Lung (tissue), 12 donors: ENCODE measurements around the gene ADAMTS17. TPM values are rescaled to one million over a fixed set of nuclear protein-coding genes. Genes with fewer than 3 reads are reported as not detected.
A peak's percentile ranks its signal among the peaks of the same experiment; 100 is the strongest.

Experiments
- ATAC-seq: fragments of 200-7000 bp; cut with Tn5 transposase; one replicate; pipeline ENCODE4 v1.9.1; 2020; ENCODE audit warnings: moderate number of reproducible peaks; ENCODE audit not compliant: insufficient read depth, low FRiP score
- DNase-seq, 3 donors: peaks; one replicate each; pipeline ENCODE4 v3.0.0-alpha.2; 2013 to 2017
- H3K27ac ChIP-seq, 2 donors: one replicate each; pipeline ENCODE4 v1.5.1; 2013; ENCODE audit warnings: mild to moderate bottlenecking in 2 of 2, moderate library complexity in 2 of 2, control low read depth in 1 of 2, inconsistent platforms in 1 of 2, low read depth in 1 of 2, low read length in 1 of 2
- H3K27me3 ChIP-seq, 3 donors: one replicate each; pipeline ENCODE4 v1.5.1; 2013; ENCODE audit warnings: low read length in 2 of 3; ENCODE audit not compliant: control insufficient read depth in 3 of 3, insufficient read depth in 3 of 3
- H3K36me3 ChIP-seq, 4 donors: one replicate each; pipeline ENCODE4 v1.5.1; 2013; ENCODE audit warnings: low read length in 4 of 4, mild to moderate bottlenecking in 1 of 4, moderate library complexity in 1 of 4; ENCODE audit not compliant: control insufficient read depth in 4 of 4, insufficient read depth in 4 of 4
- H3K4me1 ChIP-seq, 5 donors: one replicate each; pipeline ENCODE4 v1.5.1; 2013; ENCODE audit warnings: low read length in 5 of 5, mild to moderate bottlenecking in 2 of 5, moderate library complexity in 1 of 5; ENCODE audit not compliant: control insufficient read depth in 5 of 5, insufficient read depth in 5 of 5
- H3K4me3 ChIP-seq: one replicate; pipeline ENCODE4 v1.5.1; 2013; ENCODE audit warnings: mild to moderate bottlenecking, control low read depth, moderate library complexity
- H3K9ac ChIP-seq, 2 donors: one replicate each; pipeline ENCODE4 v1.5.1; 2013; ENCODE audit warnings: low read length in 2 of 2, control low read depth in 1 of 2; ENCODE audit not compliant: insufficient read depth in 1 of 2
- H3K9me3 ChIP-seq, 4 donors: one replicate each; pipeline ENCODE4 v1.5.1; 2013; ENCODE audit warnings: low read length in 3 of 4, mild to moderate bottlenecking in 1 of 4, moderate library complexity in 1 of 4; ENCODE audit not compliant: control insufficient read depth in 4 of 4, insufficient read depth in 3 of 4
- CTCF ChIP-seq: IDR thresholded peaks from 2 replicates; pipeline ENCODE4 v1.5.1; 2012; ENCODE audit warnings: mild to moderate bottlenecking; ENCODE audit errors: control extremely low read depth, extremely low read depth
- WGBS, 2 donors: extraction: QIAGEN DNeasy Blood & Tissue Kit; methylation state at CpG; one replicate each; pipeline ENCODE4 v1.1.7; 2013; 5-methylcytosine and 5-hydroxymethylcytosine counted together
- polyA plus RNA-seq, 2 donors: library from polyadenylated mRNA; stranded (reverse); fragments of 200-250 nt; gene quantifications; one replicate each; pipeline ENCODE4 v1.2.1, GENCODE V29; 2013
- total RNA-seq, 2 donors: library from RNA; depleted of rRNA in 1 of 2; stranded (reverse); fragments of >200 nt in 1 of 2; gene quantifications; one replicate each; pipeline ENCODE4 v1.2.1, GENCODE V29; 2014 to 2021
- donor health status: control.
- donor health status: control.
- donor health status: Bipolar disorder and iron deficiency.
- donor health status: healthy.
- donor health status: DM: yes; HTN: yes; CAD: no.

The ADAMTS17 gene
- total and polyA plus RNA-seq, 4 donors = 0.47 to 6.6 (median 2.2) TPM

DNA sequence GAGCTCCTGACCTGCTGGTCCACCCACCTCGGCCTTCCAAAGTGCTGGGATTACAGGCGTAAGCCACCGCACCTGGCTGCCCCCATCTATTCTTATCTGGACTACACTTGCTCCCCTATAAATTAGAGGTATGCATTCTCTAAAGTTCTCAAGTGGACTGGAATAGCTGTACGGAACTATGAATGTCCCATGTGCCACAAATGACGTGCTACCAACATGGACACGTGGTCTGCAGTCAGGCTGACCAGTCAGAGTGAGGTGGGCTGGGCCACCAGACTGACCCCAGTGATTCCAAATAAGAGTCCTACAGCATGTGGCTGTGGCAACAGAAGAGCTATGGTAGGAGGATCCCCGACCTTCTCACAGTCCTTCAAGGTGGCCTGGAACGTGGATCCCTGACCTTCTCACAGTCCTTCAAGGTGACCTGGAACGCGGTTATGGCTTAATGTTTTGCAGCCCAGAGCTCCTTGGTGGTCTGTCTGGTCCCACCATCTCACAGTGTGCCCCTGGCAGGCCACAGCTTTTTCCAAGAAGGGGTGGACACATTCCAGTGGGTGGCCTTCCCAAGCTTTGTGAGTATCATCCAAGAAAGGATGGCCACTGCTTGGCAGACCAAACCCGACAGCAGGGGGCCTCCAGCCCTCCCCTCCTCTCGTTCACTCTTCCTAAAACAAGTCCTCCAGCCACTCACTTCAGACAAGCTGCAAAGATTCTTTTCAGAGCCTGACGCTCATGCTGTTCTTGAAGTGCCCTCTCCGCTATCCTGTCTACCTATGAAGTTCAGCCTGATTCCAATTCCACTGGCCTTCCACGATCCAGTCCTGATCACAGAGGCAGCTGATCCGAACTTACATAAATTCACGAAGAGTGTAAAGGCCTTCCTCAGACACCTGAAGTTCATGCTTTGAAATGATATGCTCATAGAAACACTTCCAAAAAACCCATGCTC is 4.4 kb downstream of the ADAMTS17 start:
- Histone ChIP-seq H3K9me3 (no peaks in the 10 kb centered on the region), H3K4me3 (no peak overlapping the region), H3K27ac (no peak overlapping the region), H3K27me3 (peaks cover 0 to 7% (median 4%) of the 10 kb centered on the region in 3 donors), H3K4me1 (peaks cover 0 to 15% (median 4%) of the 10 kb centered on the region in 5 donors), H3K9ac (no peak overlapping the region), H3K36me3 (no peaks in the 10 kb centered on the region)
- DNase-seq = no peak
- 89 to 91% methylated on average over 17 of the region's 17 CpGs for WGBS, 2 donors
- no peak for ATAC-seq
- no peak for TF ChIP-seq CTCF

- DNase-seq (peak in 2 of 3 donors; percentile 23 to 28), ATAC-seq (no peak)
- WGBS, 2 donors = 62 to 65% methylated on average over 6 of the region's 6 CpGs
Measured at GRCh38 chr15:100336061-100336460, 5.7 kb downstream of the ADAMTS17 start.

GRCh38 chr15:100335335-100335999 is 6.3 kb downstream of the ADAMTS17 start:
- H3K9me3 ChIP-seq = no peaks in the 10 kb centered on the region
- no peak overlapping the region for H3K9ac ChIP-seq
- WGBS, 2 donors = 77 to 79% methylated on average over 9 of the region's 9 CpGs
- peaks cover 0 to 11% (median under 1%) of the 10 kb centered on the region in 5 donors for H3K4me1 ChIP-seq
- ATAC-seq (no peak), DNase-seq (no peak)
- peaks cover 0 to 4% (median 3%) of the 10 kb centered on the region in 3 donors for H3K27me3 ChIP-seq
- no peak for TF ChIP-seq CTCF
- H3K4me3 ChIP-seq = no peak overlapping the region
- H3K36me3 ChIP-seq = no peaks in the 10 kb centered on the region
- H3K27ac ChIP-seq = no peak overlapping the region

More at GRCh38 chr15:100336061-100336460, 5.7 kb downstream of the ADAMTS17 start:
- Histone ChIP-seq H3K4me3 (no peak overlapping the region), H3K27me3 (peaks cover 0 to 7% (median 4%) of the 10 kb centered on the region in 3 donors), H3K4me1 (peaks cover 0 to 12% (median 4%) of the 10 kb centered on the region in 5 donors), H3K27ac (no peak overlapping the region), H3K9me3 (no peaks in the 10 kb centered on the region), H3K9ac (no peak overlapping the region), H3K36me3 (no peaks in the 10 kb centered on the region)
- no peak for TF ChIP-seq CTCF
